Measurements from ENCODE around the gene RAB17.

RAB17 gene

GRCh38 chr2:237590272-237591140 lies at the start of gene RAB17:
TSS of gene RAB17 (minus strand) at chr2:237590734. CDS start at chr2:237586154, 4,580 bp downstream.
- no peak for DNase-seq

DNA sequence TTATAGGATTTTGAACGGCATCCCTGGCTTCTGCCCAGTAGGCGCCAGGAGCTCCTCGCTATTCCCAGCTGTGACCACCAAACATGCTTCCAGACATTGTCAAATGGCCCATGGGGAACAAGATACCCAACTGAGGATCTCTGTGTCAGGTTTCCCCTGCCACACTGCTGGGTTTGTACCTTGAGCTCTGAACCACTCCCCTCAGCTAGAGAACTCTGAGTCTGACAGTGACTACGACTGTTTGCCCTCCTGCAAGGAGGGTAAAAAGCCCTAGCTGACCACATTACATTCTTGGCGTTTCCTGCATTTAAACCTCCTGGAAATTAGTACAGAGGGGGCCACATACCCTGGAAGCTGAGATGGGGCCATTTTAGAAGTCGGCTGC lies 49.3 kb upstream of the RAB17 start:
- no peak for DNase-seq

- no peak for DNase-seq
Observed at GRCh38 chr2:237639052-237639835, 48.7 kb upstream of the RAB17 start.

DNA sequence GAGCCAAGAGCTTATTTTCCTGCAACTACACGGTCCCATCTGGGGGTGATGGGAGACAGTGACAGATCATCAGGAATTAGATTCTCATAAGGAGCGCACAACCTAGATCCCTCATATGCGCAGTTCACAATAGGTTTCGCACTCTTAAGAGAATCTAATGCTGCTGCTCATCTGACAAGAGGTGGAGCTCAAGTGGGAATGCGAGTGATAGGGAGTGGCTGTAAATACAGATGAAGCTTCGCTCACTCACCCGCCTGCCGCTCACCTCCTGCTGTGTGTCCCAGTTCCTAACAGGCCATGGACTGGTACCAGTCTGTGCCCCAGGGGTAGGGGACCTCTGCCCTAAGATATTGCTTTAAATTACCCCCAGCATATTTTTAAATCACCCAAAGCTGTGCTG lies 47.6 kb upstream of the RAB17 start:
- DNase-seq, result no peak

- no peak for DNase-seq
Observed at GRCh38 chr2:237637429-237638135, 47.0 kb upstream of the RAB17 start.

GRCh38 chr2:237636578-237636977 lies 46.0 kb upstream of the RAB17 start:
- no peak for DNase-seq

GRCh38 chr2:237633061-237633561 lies 42.6 kb upstream of the RAB17 start:
- no peak for DNase-seq

GRCh38 chr2:237631801-237632585 lies 41.5 kb upstream of the RAB17 start:
- no peak for DNase-seq

GRCh38 chr2:237631007-237631785 lies 40.7 kb upstream of the RAB17 start:
- no peak for DNase-seq

DNA sequence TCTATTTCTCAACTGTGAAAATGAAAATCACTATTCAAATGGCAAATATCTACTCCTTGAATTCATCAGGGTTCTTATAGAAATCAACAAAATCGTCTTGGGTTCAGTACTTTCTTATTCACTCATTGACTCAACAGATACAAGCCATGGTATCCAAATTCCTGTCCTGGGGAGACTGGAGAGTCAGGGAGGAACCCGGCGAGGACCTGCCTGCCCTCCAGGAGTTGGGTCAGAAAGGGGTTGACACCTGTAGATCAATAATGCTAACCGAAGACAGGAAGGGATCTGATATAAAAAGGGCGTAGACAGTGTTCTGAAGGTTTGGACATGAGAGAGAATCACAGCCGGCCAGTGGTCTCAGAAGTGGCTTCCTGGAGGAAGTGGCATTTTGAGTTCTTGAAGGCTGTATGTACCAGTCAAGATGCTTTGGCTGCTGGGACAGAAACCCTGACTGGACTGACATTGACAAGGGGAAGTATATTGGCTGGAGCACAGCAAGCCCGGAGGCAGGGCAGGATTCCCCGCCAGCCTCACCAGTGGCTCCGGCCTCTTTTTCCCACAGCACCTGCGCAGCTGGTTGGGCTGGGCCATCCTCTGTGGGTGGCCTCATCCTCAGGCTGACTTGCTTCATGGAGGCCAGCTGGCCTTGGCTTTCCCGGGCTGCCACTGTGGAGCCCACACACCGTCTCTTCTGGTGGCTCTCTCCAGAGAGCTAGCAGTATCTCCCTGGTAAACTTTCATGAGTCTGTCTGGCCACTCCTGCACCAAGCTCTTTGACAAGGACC lies 39.9 kb upstream of the RAB17 start:
- DNase-seq, result no peak

DNA sequence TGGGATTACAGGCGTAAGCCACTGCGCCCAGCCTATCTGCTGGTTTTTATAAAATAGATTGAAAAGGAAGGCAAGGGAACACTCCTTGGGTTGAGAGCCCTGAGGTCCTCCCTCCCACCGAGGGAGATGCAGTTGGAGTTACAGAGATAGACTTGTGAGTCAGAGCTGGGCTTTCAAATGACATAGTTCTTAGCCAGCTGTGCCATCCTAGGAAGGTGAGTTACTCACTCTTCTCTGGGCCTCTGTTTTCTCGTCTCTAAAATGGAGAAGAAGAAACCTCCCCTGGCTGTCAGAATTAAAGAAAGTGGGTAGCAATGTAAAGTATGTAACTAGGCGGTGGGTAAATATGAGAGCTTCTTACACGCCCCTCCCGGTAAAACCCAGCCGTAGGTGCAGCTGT lies 39.2 kb upstream of the RAB17 start:
- DNase-seq, result no peak

DNA sequence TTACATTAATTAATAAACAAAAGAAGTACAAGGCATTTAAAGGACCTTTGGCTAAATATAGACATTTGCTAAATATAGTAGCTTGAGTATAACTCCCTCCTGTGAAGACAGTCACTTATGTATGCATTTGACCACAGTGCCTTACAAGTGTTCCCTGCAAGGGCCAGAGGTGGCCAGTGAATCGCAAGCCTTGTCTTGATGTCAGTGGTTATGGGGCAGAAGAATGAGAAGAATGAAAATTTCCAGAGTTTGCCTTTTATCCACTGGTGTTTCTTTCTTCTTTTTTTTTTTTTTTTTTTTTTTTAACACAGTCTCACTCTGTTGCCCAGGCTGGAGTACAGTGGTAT lies 38.6 kb upstream of the RAB17 start:
- no peak for DNase-seq

DNA sequence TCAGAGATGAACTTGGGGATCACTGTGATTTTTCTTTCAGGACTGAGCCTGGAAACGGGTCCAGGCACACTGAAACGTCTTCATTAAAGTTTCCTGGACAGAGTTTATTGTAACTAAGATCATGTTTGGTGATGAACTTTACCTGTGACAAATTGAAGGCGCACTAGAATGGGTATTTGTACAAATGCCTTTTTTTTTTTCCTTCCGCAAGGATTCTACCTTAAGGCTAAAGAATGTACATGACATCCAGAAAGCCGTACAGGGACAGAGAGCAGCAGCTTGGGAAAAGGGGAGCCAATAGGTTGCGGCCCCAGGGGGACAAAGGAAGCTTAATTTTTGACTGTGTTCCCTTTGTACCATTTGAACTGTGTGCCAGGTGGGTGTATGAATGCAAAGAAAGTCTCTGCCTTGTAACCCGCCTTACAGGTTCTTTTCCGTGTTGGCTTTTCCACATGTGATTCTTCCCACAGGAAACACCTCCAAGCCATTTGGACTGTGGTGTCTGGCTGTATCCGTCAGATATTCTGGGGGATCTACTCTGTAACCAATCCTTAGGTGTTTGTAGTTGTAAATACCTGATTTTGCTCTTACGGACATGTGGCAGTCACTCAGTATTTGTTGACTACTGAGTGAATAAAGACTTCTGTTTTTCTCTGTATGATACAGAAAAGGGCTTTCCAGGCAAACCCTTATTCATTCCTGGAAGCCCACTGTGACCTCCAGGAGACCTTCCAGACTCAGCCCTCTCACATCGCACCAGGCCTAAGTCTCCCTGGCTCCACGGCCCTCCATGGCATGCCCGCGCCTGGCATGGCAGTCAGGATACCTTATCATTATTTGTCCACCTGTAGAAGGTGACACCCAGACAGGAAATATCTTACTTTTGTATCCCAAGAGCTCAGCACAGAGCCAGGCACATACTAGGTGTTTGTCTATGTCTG lies 38.0 kb upstream of the RAB17 start:
- no peak for DNase-seq

DNA sequence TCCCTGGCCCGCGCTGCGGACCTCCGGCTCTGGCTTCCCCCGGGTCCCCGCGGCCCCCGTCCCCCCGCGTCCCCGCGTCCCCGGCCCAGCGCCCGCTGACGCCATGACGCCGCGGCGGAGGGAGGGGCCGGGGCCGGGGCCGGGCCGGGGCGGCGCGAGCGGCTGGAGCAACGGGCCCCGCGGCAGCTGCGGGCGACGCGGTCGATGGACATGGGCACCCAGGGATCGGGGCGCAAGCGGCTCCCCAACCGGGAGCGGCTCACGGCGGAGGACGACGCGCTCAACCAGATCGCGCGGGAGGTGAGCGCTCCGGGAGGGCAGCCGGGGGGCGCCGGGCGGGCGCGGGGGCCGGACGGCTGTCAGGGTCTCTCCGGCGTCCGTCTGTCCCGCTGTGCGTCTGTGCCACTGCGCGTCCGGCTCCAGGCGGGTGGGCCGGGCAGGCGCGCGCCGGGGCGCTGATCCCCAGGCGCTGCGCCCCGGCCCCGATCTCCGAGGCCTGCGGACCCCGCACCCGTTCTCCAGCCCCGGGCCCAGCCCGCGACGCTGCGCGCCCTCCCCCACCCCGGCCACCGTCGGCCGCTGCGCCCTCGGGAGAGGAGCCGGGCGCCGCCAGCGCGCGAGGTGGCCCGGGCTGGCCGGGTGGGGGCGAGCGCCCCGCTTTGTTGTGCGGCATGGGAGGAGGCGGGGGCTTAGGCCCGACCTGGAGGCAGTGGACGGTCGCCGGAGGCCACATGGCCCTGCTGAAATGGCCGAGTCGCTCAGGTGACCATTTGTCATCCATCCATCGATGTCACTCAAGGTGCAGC lies 37.1 kb upstream of the RAB17 start, which contains the start of gene LRRFIP1:
Gene LRRFIP1, plus strand, starts transcription at position 147 of the 806 bp plus-strand sequence. Its CDS starts 58 bp downstream, at position 205.
- DNase-seq, result no peak

DNA sequence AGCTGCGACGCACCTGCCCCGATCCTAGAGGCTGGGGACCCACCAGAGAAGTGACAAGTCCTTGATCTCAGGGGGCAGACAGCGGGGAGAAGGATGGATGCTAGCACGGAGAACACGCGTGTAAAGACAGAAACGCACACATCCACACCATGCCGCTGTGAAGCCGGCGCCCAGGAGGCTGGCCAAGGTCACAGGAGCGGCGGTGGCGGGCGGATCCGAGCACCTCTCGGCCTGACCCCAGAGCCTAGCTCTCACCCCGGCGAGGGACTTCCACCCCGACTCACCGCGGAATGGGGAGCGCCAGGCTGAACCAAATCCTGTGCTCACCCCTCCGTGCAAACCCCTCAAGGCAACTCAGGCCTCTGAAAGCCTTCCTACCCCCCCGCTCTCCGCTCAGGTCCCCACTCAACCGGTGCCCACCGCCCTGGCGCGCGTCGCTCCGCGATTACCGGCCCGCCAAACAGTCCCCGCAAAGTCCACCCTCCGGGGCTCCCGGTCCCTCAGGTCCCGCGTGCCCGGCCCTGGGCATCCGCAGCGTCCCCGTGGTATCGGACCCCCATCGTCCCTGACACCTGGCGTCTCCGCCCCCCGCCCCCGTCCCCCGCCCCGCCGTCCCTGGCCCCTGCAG lies 36.4 kb upstream of the RAB17 start:
- DNase-seq, result no peak

GRCh38 chr2:237625777-237626176 lies 35.2 kb upstream of the RAB17 start:
- no peak for DNase-seq

- no peak for DNase-seq
Observed at GRCh38 chr2:237625216-237625705, 34.7 kb upstream of the RAB17 start.

DNA sequence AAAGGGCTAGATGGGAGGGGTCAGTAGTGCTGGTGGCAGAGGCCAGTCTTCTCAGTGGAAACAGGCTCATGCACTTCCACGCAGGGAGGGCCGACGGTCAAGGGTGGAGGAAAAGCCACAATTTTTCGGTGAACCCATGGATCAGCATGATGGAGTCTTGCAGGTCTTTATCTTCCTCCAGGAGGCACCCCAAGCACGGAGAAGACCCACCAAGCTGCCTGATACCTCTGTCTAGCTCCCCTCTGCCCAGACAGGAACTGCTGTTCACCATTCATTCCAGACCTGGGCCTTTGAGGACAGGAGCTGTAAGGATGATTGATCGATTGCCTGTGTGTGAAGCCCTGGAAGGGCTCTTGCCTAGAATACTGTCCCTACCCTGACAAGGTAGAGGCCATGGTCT lies 34.0 kb upstream of the RAB17 start:
- DNase-seq, result no peak
